ENCODE results near the gene PSMC5. TPM values are rescaled to one million over a fixed set of nuclear protein-coding genes. Genes with fewer than 3 reads are reported as not detected.
"Not testable (repeated sequence)": the region's sequence is repeated elsewhere in the genome, so short reads cannot be mapped to it uniquely, and the experiment has no call there.

PSMC5 gene
- total and polyA plus RNA-seq, 2 donors (not counting 3 experiments of a cell fraction or from before 2014, with no cell fraction given) = 179 to 236 TPM

DNA sequence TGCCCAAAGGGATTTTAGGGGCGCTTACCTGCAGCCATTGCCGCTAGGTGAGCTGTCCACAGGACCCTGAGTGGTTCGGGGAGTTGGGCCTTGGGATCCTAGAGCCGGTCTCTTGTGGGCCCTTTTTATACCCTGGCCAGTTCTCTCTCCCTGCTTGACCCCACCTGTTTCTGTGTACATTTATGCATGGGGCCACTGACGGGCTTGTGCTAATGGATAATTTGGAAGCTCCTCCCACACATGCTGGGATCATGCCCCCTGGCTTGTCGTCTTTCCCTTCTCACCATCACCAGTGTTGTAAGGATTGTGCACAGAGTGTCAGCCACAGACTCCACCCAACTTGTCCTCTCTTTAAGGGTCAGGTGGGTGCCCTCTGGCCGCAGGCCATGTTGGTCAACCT, 46.3 kb downstream of the PSMC5 start, which contains the start of gene CSH2:
TSS of gene CSH2 (minus strand) at position 101 of the 400 bp plus-strand sequence. CDS start at position 38, 63 bp downstream.
- H3K27ac ChIP-seq (ENCODE audit: insufficient read depth, low read depth, low read length); H3K79me2 ChIP-seq (ENCODE audit: control insufficient read depth, insufficient read depth, low read length); H4K20me1 ChIP-seq (replicated peaks; ENCODE audit: control insufficient read depth, extremely low read depth, insufficient read depth, low read length); POLR2A ChIA-PET; DNase-seq (ENCODE audit: low read depth, low spot score); H3K4me2 ChIP-seq (ENCODE audit: insufficient read depth, low read length); BruUV-seq (replicated peaks); H3K27me3 ChIP-seq (ENCODE audit: control insufficient read depth in 2 of 2, insufficient read depth in 2 of 2, low read length in 2 of 2); H3K9ac ChIP-seq (replicated peaks; ENCODE audit: extremely low read depth, insufficient read depth, low read length); dilution Hi-C loops (cut with MboI; ENCODE audit: extremely low pct_ligation_motif_present, low sequenced_read_pairs); FAIRE-seq; H3K36me3 ChIP-seq (ENCODE audit: control insufficient read depth in 2 of 2, extremely low read depth in 1 of 2, insufficient read depth in 2 of 2, low read length in 2 of 2); H3K9me1 ChIP-seq (replicated peaks; ENCODE audit: control insufficient read depth, extremely low read depth, insufficient read depth, low read length); intact Hi-C loops (cut with micrococcal nuclease); H3K4me3 ChIP-seq (replicated peaks in 1 of 3; ENCODE audit: insufficient read depth in 1 of 3, low read depth in 1 of 3, low read length in 3 of 3); H2AFZ ChIP-seq (ENCODE audit: low read depth, low read length); H3K4me1 ChIP-seq (ENCODE audit: control insufficient read depth, extremely low read depth, insufficient read depth, low read length); H3K9me3 ChIP-seq (replicated peaks; ENCODE audit: control insufficient read depth, insufficient read depth, low read length): not testable (repeated sequence)
- CTCF ChIA-PET = interaction anchor here (1.4 to 2.0 kb wide), 2 partner anchors 8 to 9 kb away, joined by 3 to 8 read pairs; no protein-coding TSS in a partner anchor

DNA sequence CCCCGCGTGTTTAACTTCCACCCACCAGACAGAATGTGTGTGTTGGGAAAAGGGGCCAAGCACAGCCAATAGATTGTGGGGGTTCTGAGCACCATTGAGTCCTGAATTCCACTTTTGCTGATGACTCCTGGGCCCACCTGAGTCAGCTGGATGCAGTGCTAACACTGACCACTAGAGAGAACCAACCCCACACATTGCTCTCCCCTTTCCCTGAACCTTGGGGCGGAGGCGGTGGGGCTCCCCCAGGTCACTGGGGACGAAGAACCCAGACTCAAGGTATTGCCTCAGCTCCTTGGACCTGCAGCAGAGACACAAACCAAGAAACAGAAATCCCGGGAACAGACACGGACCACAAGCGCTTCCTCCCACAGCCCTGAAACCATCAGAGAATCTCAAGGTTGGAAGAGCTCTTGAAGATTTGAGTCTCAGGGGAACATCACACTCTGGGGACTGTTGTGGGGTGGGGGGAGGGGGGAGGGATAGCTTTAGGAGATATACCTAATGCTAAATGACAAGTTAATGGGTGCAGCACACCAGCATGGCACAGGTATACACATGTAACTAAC, 46.9 kb downstream of the PSMC5 start:
- CTCF ChIA-PET = interaction anchor here (1.4 to 2.0 kb wide), 2 partner anchors 8 to 9 kb away, joined by 3 to 8 read pairs; no protein-coding TSS in a partner anchor
- not testable (repeated sequence) for H2AFZ ChIP-seq (ENCODE audit: low read depth, low read length)

DNA sequence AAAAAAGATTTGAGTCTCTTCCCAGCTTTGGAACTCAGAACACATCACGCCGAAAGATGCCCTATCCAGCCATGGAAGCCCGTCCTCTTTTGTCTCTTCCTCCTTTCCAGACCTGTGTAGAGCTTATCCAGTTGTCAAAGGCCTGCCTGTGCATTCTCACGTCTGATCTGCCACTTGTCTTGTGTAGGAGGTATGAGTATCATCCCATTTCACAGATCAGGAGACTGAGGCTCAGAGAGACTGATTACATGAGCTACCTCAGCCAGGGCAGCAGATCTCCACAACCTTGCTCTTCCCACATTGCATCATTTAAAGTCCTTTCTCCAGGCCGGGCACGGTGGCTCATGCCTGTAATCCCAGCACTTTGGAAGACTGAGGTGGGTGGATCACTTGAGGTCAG, 47.5 kb downstream of the PSMC5 start:
- dilution Hi-C loops (cut with MboI; ENCODE audit: extremely low pct_ligation_motif_present, low sequenced_read_pairs); H3K9me1 ChIP-seq (replicated peaks; ENCODE audit: control insufficient read depth, extremely low read depth, insufficient read depth, low read length); H3K9ac ChIP-seq (replicated peaks; ENCODE audit: extremely low read depth, insufficient read depth, low read length); H3K4me3 ChIP-seq (replicated peaks in 1 of 3; ENCODE audit: insufficient read depth in 1 of 3, low read depth in 1 of 3, low read length in 3 of 3); H3K4me1 ChIP-seq (ENCODE audit: control insufficient read depth, extremely low read depth, insufficient read depth, low read length); intact Hi-C loops (cut with micrococcal nuclease); H3K79me2 ChIP-seq (ENCODE audit: control insufficient read depth, insufficient read depth, low read length); H2AFZ ChIP-seq (ENCODE audit: low read depth, low read length); H3K27ac ChIP-seq (ENCODE audit: insufficient read depth, low read depth, low read length); H3K36me3 ChIP-seq (ENCODE audit: control insufficient read depth in 2 of 2, extremely low read depth in 1 of 2, insufficient read depth in 2 of 2, low read length in 2 of 2); H3K27me3 ChIP-seq (ENCODE audit: control insufficient read depth in 2 of 2, insufficient read depth in 2 of 2, low read length in 2 of 2); H3K9me3 ChIP-seq (replicated peaks; ENCODE audit: control insufficient read depth, insufficient read depth, low read length); H4K20me1 ChIP-seq (replicated peaks; ENCODE audit: control insufficient read depth, extremely low read depth, insufficient read depth, low read length); BruUV-seq (replicated peaks); DNase-seq (ENCODE audit: low read depth, low spot score); FAIRE-seq; H3K4me2 ChIP-seq (ENCODE audit: insufficient read depth, low read length); POLR2A ChIA-PET: not testable (repeated sequence)
- CTCF ChIA-PET = interaction anchor here (1.4 to 2.0 kb wide), 2 partner anchors 8 to 9 kb away, joined by 3 to 8 read pairs; no protein-coding TSS in a partner anchor

More for the DNA sequence above, 46.9 kb downstream of the PSMC5 start:
- H3K4me3 ChIP-seq (replicated peaks in 1 of 3; ENCODE audit: insufficient read depth in 1 of 3, low read depth in 1 of 3, low read length in 3 of 3); H4K20me1 ChIP-seq (replicated peaks; ENCODE audit: control insufficient read depth, extremely low read depth, insufficient read depth, low read length); DNase-seq (ENCODE audit: low read depth, low spot score); H3K4me1 ChIP-seq (ENCODE audit: control insufficient read depth, extremely low read depth, insufficient read depth, low read length); H3K4me2 ChIP-seq (ENCODE audit: insufficient read depth, low read length); dilution Hi-C loops (cut with MboI; ENCODE audit: extremely low pct_ligation_motif_present, low sequenced_read_pairs); intact Hi-C loops (cut with micrococcal nuclease); H3K36me3 ChIP-seq (ENCODE audit: control insufficient read depth in 2 of 2, extremely low read depth in 1 of 2, insufficient read depth in 2 of 2, low read length in 2 of 2); H3K27ac ChIP-seq (ENCODE audit: insufficient read depth, low read depth, low read length); H3K79me2 ChIP-seq (ENCODE audit: control insufficient read depth, insufficient read depth, low read length); H3K9ac ChIP-seq (replicated peaks; ENCODE audit: extremely low read depth, insufficient read depth, low read length); BruUV-seq (replicated peaks); H3K27me3 ChIP-seq (ENCODE audit: control insufficient read depth in 2 of 2, insufficient read depth in 2 of 2, low read length in 2 of 2); H3K9me1 ChIP-seq (replicated peaks; ENCODE audit: control insufficient read depth, extremely low read depth, insufficient read depth, low read length); FAIRE-seq; H3K9me3 ChIP-seq (replicated peaks; ENCODE audit: control insufficient read depth, insufficient read depth, low read length); POLR2A ChIA-PET: not testable (repeated sequence)

DNA sequence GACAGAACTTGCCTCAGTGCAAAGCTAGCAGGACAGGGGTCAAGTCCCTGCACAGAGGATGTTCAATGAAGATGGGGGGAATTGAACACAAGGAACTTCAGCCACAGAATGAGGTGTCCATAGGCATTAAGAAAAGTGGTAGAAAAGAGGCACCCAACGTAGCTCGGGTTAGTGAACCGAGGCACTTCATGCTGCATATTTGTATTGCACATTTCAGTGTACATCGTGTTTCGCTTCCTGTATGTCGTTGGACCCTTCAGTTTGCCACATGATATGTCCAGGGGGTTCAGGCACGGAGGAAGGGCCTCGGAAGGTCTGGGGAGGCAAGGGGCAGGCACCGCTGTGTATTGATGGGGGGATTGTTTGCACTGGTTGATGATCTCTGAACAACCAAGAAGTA, 51.2 kb downstream of the PSMC5 start:
- POLR2A ChIA-PET; H2AFZ ChIP-seq (ENCODE audit: low read depth, low read length); H3K79me2 ChIP-seq (ENCODE audit: control insufficient read depth, insufficient read depth, low read length); DNase-seq (ENCODE audit: low read depth, low spot score); H4K20me1 ChIP-seq (replicated peaks; ENCODE audit: control insufficient read depth, extremely low read depth, insufficient read depth, low read length); H3K4me3 ChIP-seq (replicated peaks in 1 of 3; ENCODE audit: insufficient read depth in 1 of 3, low read depth in 1 of 3, low read length in 3 of 3); FAIRE-seq; BruUV-seq (replicated peaks); H3K9ac ChIP-seq (replicated peaks; ENCODE audit: extremely low read depth, insufficient read depth, low read length); H3K27ac ChIP-seq (ENCODE audit: insufficient read depth, low read depth, low read length); H3K4me2 ChIP-seq (ENCODE audit: insufficient read depth, low read length); H3K9me1 ChIP-seq (replicated peaks; ENCODE audit: control insufficient read depth, extremely low read depth, insufficient read depth, low read length); H3K9me3 ChIP-seq (replicated peaks; ENCODE audit: control insufficient read depth, insufficient read depth, low read length); H3K27me3 ChIP-seq (ENCODE audit: control insufficient read depth in 2 of 2, insufficient read depth in 2 of 2, low read length in 2 of 2); H3K36me3 ChIP-seq (ENCODE audit: control insufficient read depth in 2 of 2, extremely low read depth in 1 of 2, insufficient read depth in 2 of 2, low read length in 2 of 2); H3K4me1 ChIP-seq (ENCODE audit: control insufficient read depth, extremely low read depth, insufficient read depth, low read length); intact Hi-C loops (cut with micrococcal nuclease); dilution Hi-C loops (cut with MboI; ENCODE audit: extremely low pct_ligation_motif_present, low sequenced_read_pairs): not testable (repeated sequence)
- CTCF ChIA-PET = interaction anchor here (0.6 to 1.6 kb wide), 3 partner anchors 12 to 30 kb away, joined by 3 to 5 read pairs (median 4); no protein-coding TSS in a partner anchor
